Measurements from ENCODE around the gene ABCA13. TPM values are rescaled to one million over a fixed set of nuclear protein-coding genes. Genes with fewer than 3 reads are reported as not detected.
A peak's percentile ranks its signal among the peaks of the same experiment; 100 is the strongest.

The ABCA13 gene
- total RNA-seq, 1 donor from 2014 or later, result 0.18 TPM

GRCh38 chr7:48296966-48297365 is 125.7 kb downstream of the ABCA13 start:
- DNase-seq (ENCODE audit: extremely low read depth, low read depth, low spot score), result no peak

- DNase-seq (ENCODE audit: extremely low read depth, low read depth, low spot score), result no peak
Measured at GRCh38 chr7:48298779-48299178, 127.5 kb downstream of the ABCA13 start.

GRCh38 chr7:48299580-48300169 is 128.4 kb downstream of the ABCA13 start:
- DNase-seq (ENCODE audit: extremely low read depth, low read depth, low spot score), result peak; percentile 36

GRCh38 chr7:48300301-48300700 is 129.0 kb downstream of the ABCA13 start:
- no peak for DNase-seq (ENCODE audit: extremely low read depth, low read depth, low spot score)

GRCh38 chr7:48301201-48301600 is 129.9 kb downstream of the ABCA13 start:
- no peak for DNase-seq (ENCODE audit: extremely low read depth, low read depth, low spot score)

GRCh38 chr7:48304641-48305040 is 133.4 kb downstream of the ABCA13 start:
- no peak for DNase-seq (ENCODE audit: extremely low read depth, low read depth, low spot score)

GRCh38 chr7:48305661-48306060 is 134.4 kb downstream of the ABCA13 start:
- no peak for DNase-seq (ENCODE audit: extremely low read depth, low read depth, low spot score)

GRCh38 chr7:48307041-48307714 is 135.9 kb downstream of the ABCA13 start:
- no peak for DNase-seq (ENCODE audit: extremely low read depth, low read depth, low spot score)

- DNase-seq (ENCODE audit: extremely low read depth, low read depth, low spot score), result no peak
Measured at GRCh38 chr7:48309720-48310119, 138.5 kb downstream of the ABCA13 start.

- DNase-seq (ENCODE audit: extremely low read depth, low read depth, low spot score), result no peak
Measured at GRCh38 chr7:48311464-48312100, 140.3 kb downstream of the ABCA13 start.

GRCh38 chr7:48312151-48312550 is 140.9 kb downstream of the ABCA13 start:
- no peak for DNase-seq (ENCODE audit: extremely low read depth, low read depth, low spot score)

GRCh38 chr7:48316768-48317167 is 145.5 kb downstream of the ABCA13 start:
- DNase-seq (ENCODE audit: extremely low read depth, low read depth, low spot score), result no peak

- DNase-seq (ENCODE audit: extremely low read depth, low read depth, low spot score), result no peak
Measured at GRCh38 chr7:48317360-48317759, 146.1 kb downstream of the ABCA13 start.

GRCh38 chr7:48321319-48322010 is 150.2 kb downstream of the ABCA13 start:
- DNase-seq (ENCODE audit: extremely low read depth, low read depth, low spot score), result no peak

GRCh38 chr7:48337012-48337621 is 165.9 kb downstream of the ABCA13 start:
- no peak for DNase-seq (ENCODE audit: extremely low read depth, low read depth, low spot score)

- DNase-seq (ENCODE audit: extremely low read depth, low read depth, low spot score), result no peak
Measured at GRCh38 chr7:48337781-48338180, 166.5 kb downstream of the ABCA13 start.

GRCh38 chr7:48347230-48347825 is 176.1 kb downstream of the ABCA13 start:
- no peak for DNase-seq (ENCODE audit: extremely low read depth, low read depth, low spot score)

- no peak for DNase-seq (ENCODE audit: extremely low read depth, low read depth, low spot score)
Measured at GRCh38 chr7:48350515-48350914, 179.3 kb downstream of the ABCA13 start.

- DNase-seq (ENCODE audit: extremely low read depth, low read depth, low spot score), result no peak
Measured at GRCh38 chr7:48351900-48352299, 180.6 kb downstream of the ABCA13 start.

- no peak for DNase-seq (ENCODE audit: extremely low read depth, low read depth, low spot score)
Measured at GRCh38 chr7:48355346-48355745, 184.1 kb downstream of the ABCA13 start.

- DNase-seq (ENCODE audit: extremely low read depth, low read depth, low spot score), result no peak
Measured at GRCh38 chr7:48360574-48360973, 189.3 kb downstream of the ABCA13 start.

Measured in glomerular endothelial cell (primary cell).